Fibroblast of mammary gland (primary cell): ENCODE measurements around the gene VTCN1.
A peak's percentile ranks its signal among the peaks of the same experiment; 100 is the strongest.

Experiments used
- DNase-seq: peaks from one replicate; pipeline ENCODE4 v3.0.0-alpha.2; 2010; ENCODE audit warnings: low read depth
- H3K4me3 ChIP-seq: 2 replicates; pipeline ENCODE4 v1.5.1; 2011; ENCODE audit warnings: low read depth, mild to moderate bottlenecking, low read length, moderate library complexity; ENCODE audit not compliant: control insufficient read depth
- CTCF ChIP-seq: conservative IDR thresholded peaks from 2 replicates; pipeline ENCODE4 v1.5.1; 2011; ENCODE audit warnings: low read depth, low read length, inconsistent platforms; ENCODE audit not compliant: control insufficient read depth, insufficient read depth

The VTCN1 gene

GRCh38 chr1:117174851-117175250 lies 35.9 kb downstream of the VTCN1 start:
- H3K4me3 ChIP-seq, result no peak overlapping the region
- no peak for DNase-seq
- TF ChIP-seq CTCF, result no peak

DNA sequence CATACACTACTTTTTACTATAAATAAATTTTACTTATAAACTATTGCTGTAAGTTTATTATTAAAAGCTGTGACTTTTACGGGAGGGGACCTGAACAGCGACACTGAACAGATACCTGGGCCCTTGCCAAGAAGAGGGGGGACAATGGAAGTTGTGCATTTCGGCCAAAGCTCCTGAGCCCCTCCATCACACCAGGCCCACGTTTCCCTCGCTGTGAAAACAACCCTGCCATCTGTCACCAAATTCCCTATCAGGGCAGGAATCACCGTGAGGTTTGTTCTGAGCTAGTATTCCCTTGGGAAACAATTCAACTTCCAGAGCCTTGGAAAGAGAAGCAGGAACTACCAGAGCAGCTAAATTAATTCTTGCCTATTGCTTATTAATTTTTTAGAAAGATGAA lies 37.0 kb downstream of the VTCN1 start:
- no peak for DNase-seq
- H3K4me3 ChIP-seq, result no peak overlapping the region
- no peak for TF ChIP-seq CTCF

DNA sequence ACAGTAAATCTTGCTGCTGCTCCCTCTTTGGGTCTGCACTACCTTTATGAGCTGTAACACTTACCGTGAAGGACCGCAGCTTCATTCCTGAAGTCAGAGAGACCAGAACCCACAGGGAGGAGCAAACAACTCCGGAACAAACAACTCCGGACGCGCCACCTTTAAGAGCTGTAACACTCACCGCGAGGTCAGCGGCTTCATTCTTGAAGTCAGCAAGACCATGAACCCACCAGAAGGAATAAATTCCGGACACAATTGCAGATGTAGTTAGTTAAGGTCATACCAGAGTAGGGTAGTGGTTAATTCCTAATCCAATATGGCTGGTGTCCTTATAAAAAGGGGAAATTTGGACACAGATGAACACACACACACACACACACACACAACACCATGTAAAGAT lies 37.7 kb downstream of the VTCN1 start:
- H3K4me3 ChIP-seq, result no peak overlapping the region
- no peak for DNase-seq
- TF ChIP-seq CTCF, result no peak

GRCh38 chr1:117171900-117172511 lies 38.7 kb downstream of the VTCN1 start:
- no peak for TF ChIP-seq CTCF
- H3K4me3 ChIP-seq, result no peak overlapping the region
- peak; percentile 92 for DNase-seq

DNA sequence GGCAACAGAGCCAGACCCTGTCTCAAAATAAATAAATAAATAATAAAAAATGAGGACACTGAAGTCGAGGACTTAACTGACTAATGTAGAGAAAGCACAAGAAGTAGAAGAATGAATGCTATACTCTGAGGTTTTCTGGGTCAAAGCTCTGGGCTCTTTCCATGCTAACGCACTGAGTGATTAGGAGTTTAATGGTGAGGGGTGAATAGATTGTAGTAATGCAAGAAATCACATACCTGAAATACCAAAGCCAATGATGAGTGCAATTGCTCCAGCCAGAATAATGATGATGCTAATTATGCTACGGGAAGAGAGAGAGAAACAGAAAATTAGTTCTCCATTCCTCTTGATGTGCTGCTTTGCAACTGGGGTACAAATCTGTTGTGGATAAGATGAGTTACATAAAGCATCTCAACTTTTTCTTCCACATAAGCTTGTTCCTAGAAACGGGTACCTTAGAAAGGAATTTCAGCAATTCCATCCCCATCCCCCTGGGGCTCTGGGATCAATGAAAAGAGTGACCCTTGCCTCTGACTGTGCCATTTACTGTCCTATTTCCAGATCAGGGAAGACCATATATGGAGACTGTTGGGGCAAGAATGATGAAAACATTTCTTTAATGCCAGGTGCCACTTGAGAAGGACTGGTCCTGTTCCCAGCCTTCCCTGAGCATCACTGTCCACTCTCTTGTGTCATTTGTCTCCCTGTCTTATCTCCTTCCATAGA lies 40.7 kb downstream of the VTCN1 start:
- TF ChIP-seq CTCF, result no peak
- no peak for DNase-seq
- no peak overlapping the region for H3K4me3 ChIP-seq

- DNase-seq, result no peak
- TF ChIP-seq CTCF, result no peak
- no peak overlapping the region for H3K4me3 ChIP-seq
Measured at GRCh38 chr1:117167402-117167801, 43.3 kb downstream of the VTCN1 start.

DNA sequence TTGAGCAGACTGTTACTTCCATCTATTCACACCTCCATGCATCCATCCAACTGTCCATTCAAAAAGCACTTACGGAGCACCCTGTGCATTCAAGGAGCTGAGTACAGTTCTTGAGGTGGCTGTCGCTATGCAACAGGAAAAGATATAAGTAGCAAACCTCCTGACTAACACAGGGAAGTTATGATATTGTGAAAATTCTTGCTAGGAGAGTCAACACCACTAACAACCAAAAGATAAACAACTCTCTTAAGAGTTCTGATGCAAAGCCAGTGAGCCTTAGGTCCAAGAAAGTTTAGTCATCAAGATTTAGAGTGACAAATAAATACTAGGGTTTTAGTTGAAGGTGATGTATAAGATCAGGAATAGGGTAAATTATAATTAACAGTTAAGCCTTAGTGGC lies 44.7 kb downstream of the VTCN1 start:
- H3K4me3 ChIP-seq, result no peak overlapping the region
- DNase-seq, result peak; percentile 78
- no peak for TF ChIP-seq CTCF
